GM23338 (cell line): Measurements from ENCODE around the gene MYL12B. TPM values are rescaled to one million over a fixed set of nuclear protein-coding genes. Genes with fewer than 3 reads are reported as not detected.

Experiments
- ATAC-seq: fragments of 200-7000 bp; cut with Tn5 transposase; 3 replicates; pipeline ENCODE4 v1.9.1; 2020
- DNase-seq: peaks from one replicate; pipeline ENCODE4 v3.0.0-alpha.2; 2015; ENCODE audit warnings: low spot score
- H2AFZ ChIP-seq: fragments of 200-600 bp; sonication (generic); 2 replicates; pipeline ENCODE4 v1.8.0; 2016; ENCODE audit warnings: antibody characterized with exemption, mild to moderate bottlenecking, moderate library complexity
- H3F3A ChIP-seq: fragments of 200-600 bp; sonication (generic); replicated peaks from 2 replicates; pipeline ENCODE4 v1.8.0; 2017; ENCODE audit warnings: antibody characterized with exemption, mixed run types, low read depth
- H3K27ac ChIP-seq: fragments of 200-600 bp; sonication (generic); 2 replicates; pipeline ENCODE4 v1.6.1; 2016; ENCODE audit warnings: low read depth
- H3K27me3 ChIP-seq: fragments of 200-600 bp; sonication (generic); 2 replicates; pipeline ENCODE4 v1.8.0; 2016; ENCODE audit warnings: mild to moderate bottlenecking, mixed run types, moderate library complexity; ENCODE audit not compliant: insufficient read depth
- H3K36me3 ChIP-seq: fragments of 200-600 bp; sonication (generic); 2 replicates; pipeline ENCODE4 v1.8.0; 2016; ENCODE audit warnings: mild to moderate bottlenecking; ENCODE audit not compliant: insufficient read depth
- H3K4me1 ChIP-seq: fragments of 200-600 bp; sonication (generic); 2 replicates; pipeline ENCODE4 v1.8.0; 2016; ENCODE audit warnings: mild to moderate bottlenecking, moderate library complexity; ENCODE audit not compliant: insufficient read depth
- H3K4me2 ChIP-seq: fragments of 200-600 bp; sonication (generic); 2 replicates; pipeline ENCODE4 v1.7.1; 2017; ENCODE audit warnings: mixed run types
- H3K4me3 ChIP-seq: fragments of 200-600 bp; sonication (generic); 2 replicates; pipeline ENCODE4 v1.6.1; 2016; ENCODE audit warnings: mixed run types
- H3K79me2 ChIP-seq: fragments of 200-600 bp; sonication (generic); replicated peaks from 2 replicates; pipeline ENCODE4 v1.8.0; 2017; ENCODE audit warnings: mild to moderate bottlenecking; ENCODE audit not compliant: insufficient read depth
- H3K9me2 ChIP-seq: fragments of 200-600 bp; sonication (generic); 2 replicates; pipeline ENCODE4 v1.8.0; 2017; ENCODE audit not compliant: insufficient read depth
- H4K20me1 ChIP-seq: fragments of 200-600 bp; sonication (generic); replicated peaks from 2 replicates; pipeline ENCODE4 v1.8.0; 2017; ENCODE audit warnings: mild to moderate bottlenecking; ENCODE audit not compliant: insufficient read depth
- H3K27ac Mint-ChIP-seq: 2 replicates; pipeline ENCODE4 v1.8.0; 2020; ENCODE audit warnings: inconsistent platforms, mild to moderate bottlenecking, moderate library complexity, mixed read lengths
- H3K27me3 Mint-ChIP-seq: 3 replicates; pipeline ENCODE4 v1.8.0; 2022; ENCODE audit warnings: low read depth, mild to moderate bottlenecking, moderate library complexity, mixed read lengths, inconsistent platforms; ENCODE audit not compliant: insufficient read depth, poor library complexity
- H3K36me3 Mint-ChIP-seq: 3 replicates; pipeline ENCODE4 v1.8.0; 2021; ENCODE audit warnings: low read depth, mild to moderate bottlenecking, inconsistent platforms, moderate library complexity, mixed read lengths
- H3K4me1 Mint-ChIP-seq: 3 replicates; pipeline ENCODE4 v1.8.0; 2020; ENCODE audit warnings: mild to moderate bottlenecking, inconsistent platforms, mixed read lengths
- H3K4me3 Mint-ChIP-seq: 3 replicates; pipeline ENCODE4 v1.8.0; 2021; ENCODE audit warnings: moderate library complexity, mild to moderate bottlenecking, inconsistent platforms, mixed read lengths
- H3K9me3 Mint-ChIP-seq: 3 replicates; pipeline ENCODE4 v1.8.0; 2020; ENCODE audit warnings: moderate library complexity, mild to moderate bottlenecking, inconsistent platforms, mixed read lengths
- CTCF ChIP-seq, 2 experiments: fragments of 200-600 bp in 1 of 2; sonication (generic) in 1 of 2; conservative IDR thresholded peaks; 2 replicates each; pipeline versions ENCODE4 v1.5.1 to v1.6.1; 2016 to 2017; ENCODE audit warnings: antibody characterized with exemption in 2 of 2, low read depth in 2 of 2, mild to moderate bottlenecking in 2 of 2, moderate library complexity in 1 of 2
- EZH2phosphoT487 ChIP-seq: fragments of 200-600 bp; sonication (generic); IDR thresholded peaks from one replicate; pipeline ENCODE4 v1.8.1; 2018; ENCODE audit warnings: antibody characterized with exemption; ENCODE audit not compliant: unreplicated experiment
- ZNF331 ChIP-seq: fragments of 250-450 bp; sonication (Bioruptor Pico); IDR thresholded peaks from 2 replicates; pipeline ENCODE4 v1.5.0; 2020; ENCODE audit warnings: low read depth, mild to moderate bottlenecking, moderate library complexity
- ZNF462 ChIP-seq: fragments of 250-450 bp; sonication (Bioruptor Pico); IDR thresholded peaks from 2 replicates; pipeline ENCODE4 v1.5.0; 2020; ENCODE audit warnings: mild to moderate bottlenecking, moderate library complexity
- polyA plus RNA-seq: library from polyadenylated mRNA; unstranded; fragments of >200 nt; fragmentation: Nextera tagmentation; extraction: Ambion mirVana; gene quantifications from 2 replicates; pipeline ENCODE4 v1.2.1, GENCODE V29; 2016
- total RNA-seq: library from RNA; depleted of rRNA; stranded (reverse); fragments of >200 nt; shearing (Covaris generic); gene quantifications from 2 replicates; pipeline ENCODE4 v1.2.3, GENCODE V29; 2014

The MYL12B gene
- total and polyA plus RNA-seq, 2 experiments from 2014 or later, result 165 to 330 TPM

- Histone ChIP-seq H3K27ac (no peak overlapping the region), H2AFZ (no peak overlapping the region), H3K27me3 (no peaks in the 10 kb centered on the region), H3K79me2 (no peaks in the 10 kb centered on the region), H3F3A (no peaks in the 10 kb centered on the region), H4K20me1 (no peaks in the 10 kb centered on the region), H3K4me2 (no peak overlapping the region), H3K9me2 (no peaks in the 10 kb centered on the region), H3K36me3 (no peaks in the 10 kb centered on the region; the same call in 1 of the 2 replicates), H3K4me1 (peaks cover 14% of the 10 kb centered on the region), H3K4me3 (no peak overlapping the region)
- DNase-seq, result no peak
- H3K27me3 Mint-ChIP-seq, result peaks cover 2% of the 10 kb centered on the region
- H3K4me1 Mint-ChIP-seq, result peaks cover 11% of the 10 kb centered on the region; the same call in 2 of the 3 replicates
- H3K27ac Mint-ChIP-seq, result no peak overlapping the region
- H3K36me3 Mint-ChIP-seq, result no peaks in the 10 kb centered on the region
- no peaks in the 10 kb centered on the region for H3K9me3 Mint-ChIP-seq
- no peak overlapping the region for H3K4me3 Mint-ChIP-seq
- no peak for TF ChIP-seq CTCF (conservative IDR thresholded peaks at IDR 0.05; ENCODE audit: low read depth in 2 of 2)
- no peak for TF ChIP-seq ZNF331 (CRISPR knock-in tag)
- TF ChIP-seq ZNF462 (CRISPR knock-in tag), result no peak
- no peak for TF ChIP-seq EZH2phosphoT487
- no peak for ATAC-seq
Observed at GRCh38 chr18:3224223-3224622, 37.7 kb upstream of the MYL12B start.
